Neuronal stem cell (in vitro differentiated cells): ENCODE results near the gene FBL.
"Not testable (repeated sequence)": the region's sequence is repeated elsewhere in the genome, so short reads cannot be mapped to it uniquely, and the experiment has no call there.

Experiments used
- DNase-seq: peaks from one replicate; pipeline ENCODE4 v3.0.0-alpha.2; 2013; ENCODE audit warnings: low spot score
- H2AFZ ChIP-seq: one replicate; pipeline ENCODE4 v1.6.1; 2013; ENCODE audit warnings: mild to moderate bottlenecking, low read length, inconsistent platforms
- H2AK5ac ChIP-seq: 2 replicates; pipeline ENCODE4 v1.6.1; 2013; ENCODE audit warnings: low read depth, mild to moderate bottlenecking, inconsistent platforms, low read length, moderate library complexity, mixed read lengths
- H2BK120ac ChIP-seq: 2 replicates; pipeline ENCODE4 v1.6.1; 2013; ENCODE audit warnings: low read depth, mild to moderate bottlenecking, inconsistent platforms, low read length, moderate library complexity, mixed read lengths
- H2BK12ac ChIP-seq: one replicate; pipeline ENCODE4 v1.6.1; 2013; ENCODE audit warnings: low read length, inconsistent platforms
- H2BK15ac ChIP-seq: 2 replicates; pipeline ENCODE4 v1.6.1; 2013; ENCODE audit warnings: mild to moderate bottlenecking, low read length, inconsistent platforms, mixed read lengths
- H2BK5ac ChIP-seq: one replicate; pipeline ENCODE4 v1.6.1; 2013; ENCODE audit warnings: inconsistent platforms, mild to moderate bottlenecking, low read length, moderate library complexity
- H3K14ac ChIP-seq: one replicate; pipeline ENCODE4 v1.6.1; 2013; ENCODE audit warnings: low read length, inconsistent platforms
- H3K18ac ChIP-seq: 2 replicates; pipeline ENCODE4 v1.6.1; 2013; ENCODE audit warnings: low read length, inconsistent platforms
- H3K23ac ChIP-seq: 2 replicates; pipeline ENCODE4 v1.6.1; 2013; ENCODE audit warnings: low read depth, mild to moderate bottlenecking, mixed read lengths, low read length, inconsistent platforms; ENCODE audit not compliant: poor library complexity
- H3K27ac ChIP-seq: replicated peaks from 3 replicates; pipeline ENCODE4 v1.5.1; 2013; ENCODE audit warnings: low read length, inconsistent platforms
- H3K27me3 ChIP-seq, 3 experiments: 2 replicates each; pipeline ENCODE4 v1.6.1; 2013; ENCODE audit warnings: low read length in 3 of 3, mild to moderate bottlenecking in 2 of 3, inconsistent platforms in 1 of 3, low read depth in 1 of 3, mixed read lengths in 1 of 3, moderate library complexity in 1 of 3; ENCODE audit not compliant: control insufficient read depth in 3 of 3, insufficient read depth in 3 of 3
- H3K36me3 ChIP-seq, 2 donors: replicated peaks in 1 of 2; 2 replicates each; pipeline ENCODE4 v1.6.1; 2013; ENCODE audit warnings: low read length in 2 of 2; ENCODE audit not compliant: control insufficient read depth in 2 of 2, insufficient read depth in 2 of 2
- H3K4ac ChIP-seq: 2 replicates; pipeline ENCODE4 v1.6.1; 2013; ENCODE audit warnings: inconsistent platforms, mild to moderate bottlenecking, low read length, moderate library complexity
- H3K4me1 ChIP-seq, 2 donors: 1 replicate in 1 of 2; 2 replicates in 1 of 2; pipeline ENCODE4 v1.6.1; 2013; ENCODE audit warnings: low read length in 2 of 2, low read depth in 1 of 2; ENCODE audit not compliant: control insufficient read depth in 2 of 2, insufficient read depth in 1 of 2
- H3K4me2 ChIP-seq: one replicate; pipeline ENCODE4 v1.6.1; 2013; ENCODE audit warnings: mild to moderate bottlenecking, low read length, inconsistent platforms; ENCODE audit not compliant: insufficient read depth, poor library complexity, severe bottlenecking
- H3K4me3 ChIP-seq, 2 donors: 2 replicates each; pipeline ENCODE4 v1.5.1; 2013; ENCODE audit warnings: low read length in 2 of 2, mild to moderate bottlenecking in 2 of 2, inconsistent platforms in 1 of 2, moderate library complexity in 1 of 2
- H3K79me1 ChIP-seq: one replicate; pipeline ENCODE4 v1.6.1; 2013; ENCODE audit warnings: low read depth, mild to moderate bottlenecking, inconsistent platforms, low read length, moderate library complexity
- H3K9ac ChIP-seq: one replicate; pipeline ENCODE4 v1.6.1; 2013; ENCODE audit warnings: mild to moderate bottlenecking, low read depth, low read length, inconsistent platforms; ENCODE audit not compliant: poor library complexity
- H3K9me3 ChIP-seq, 2 donors: replicated peaks in 1 of 2; 2 replicates each; pipeline versions ENCODE3 to v1.6.1; 2013; ENCODE audit warnings: low read length in 2 of 2, mild to moderate bottlenecking in 2 of 2, inconsistent platforms in 1 of 2, low read depth in 1 of 2, mixed read lengths in 1 of 2, moderate library complexity in 1 of 2; ENCODE audit not compliant: control insufficient read depth in 2 of 2, insufficient read depth in 1 of 2
- H4K8ac ChIP-seq: one replicate; pipeline ENCODE4 v1.6.1; 2013; ENCODE audit warnings: low read depth, mild to moderate bottlenecking, inconsistent platforms, low read length, moderate library complexity
- H4K91ac ChIP-seq: one replicate; pipeline ENCODE4 v1.6.1; 2013; ENCODE audit warnings: low read length, low read depth, mild to moderate bottlenecking, inconsistent platforms; ENCODE audit not compliant: poor library complexity
- WGBS, 2 donors: extraction: QIAGEN DNeasy Blood & Tissue Kit; methylation state at CpG; one replicate each; pipeline ENCODE4 v1.1.7; 2013; ENCODE audit warnings: missing lambda C conversion rate in 2 of 2, mixed read lengths in 1 of 2; ENCODE audit not compliant: insufficient read length in 2 of 2, insufficient replicate concordance in 1 of 2; ENCODE audit errors: extremely low coverage in 2 of 2; 5-methylcytosine and 5-hydroxymethylcytosine counted together

The FBL gene

DNA sequence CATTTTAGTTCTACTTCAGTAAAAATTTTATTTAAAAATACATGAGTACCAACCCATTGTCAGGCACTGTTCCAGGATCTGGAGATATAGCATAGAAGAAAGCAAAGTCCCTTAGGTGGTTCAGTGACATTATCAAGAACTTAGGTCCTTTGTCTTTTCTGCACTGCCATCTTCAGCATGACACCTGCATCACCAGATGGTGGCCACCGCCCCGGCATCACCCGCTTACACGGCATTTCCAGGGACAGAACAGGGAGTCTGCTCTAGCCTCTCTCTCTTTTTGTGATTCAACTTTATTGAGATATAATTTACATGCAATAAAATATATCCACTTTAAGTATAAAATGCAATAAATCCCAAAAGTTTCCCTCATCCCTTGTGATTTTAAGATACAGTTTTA lies 35.8 kb downstream of the FBL start:
- Histone ChIP-seq H3K18ac (no peak overlapping the region), H3K4me3 (no peak overlapping the region), H2AFZ (no peak overlapping the region), H3K36me3 (no peaks in the 10 kb centered on the region), H2BK15ac (no peak overlapping the region), H3K27ac (no peak overlapping the region), H4K8ac (no peak overlapping the region), H3K4me2 (no peak overlapping the region), H3K4me1 (no peaks in the 10 kb centered on the region), H3K23ac (no peak overlapping the region), H2AK5ac (no peak overlapping the region), H3K14ac (no peak overlapping the region), H3K79me1 (no peaks in the 10 kb centered on the region), H3K27me3 (no peaks in the 10 kb centered on the region), H4K91ac (no peak overlapping the region), H3K9ac (no peak overlapping the region), H3K4ac (no peak overlapping the region), H2BK120ac (no peak overlapping the region), H3K9me3 (no peaks in the 10 kb centered on the region), H2BK12ac (no peak overlapping the region), H2BK5ac (no peak overlapping the region)
- DNase-seq, result no peak
- no CpG with 5 or more reads among the region's 4 CpGs for WGBS, 2 donors

DNA sequence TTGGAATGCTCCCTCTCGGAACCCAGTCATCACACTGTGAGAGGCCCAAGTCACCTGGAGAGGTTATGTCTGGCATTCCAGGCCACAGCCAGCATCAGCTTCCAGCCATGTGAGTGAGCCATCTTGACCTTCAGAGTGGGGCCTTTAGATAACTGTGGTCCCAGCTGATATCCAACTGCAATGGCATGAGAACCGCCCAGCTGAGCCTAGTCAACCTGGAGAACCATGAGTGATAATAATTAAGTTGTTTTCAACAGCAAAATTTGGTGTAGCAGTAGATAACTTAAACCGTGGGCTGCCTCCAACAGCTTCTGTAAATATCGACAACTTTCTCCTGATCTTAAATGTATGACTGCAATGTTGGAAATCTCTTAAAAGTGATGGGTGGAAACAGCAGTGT lies 36.8 kb downstream of the FBL start:
- no peak overlapping the region for H3K4ac ChIP-seq
- WGBS, 2 donors, result no CpG with 5 or more reads among the region's 4 CpGs
- H3K4me3 ChIP-seq, result no peak overlapping the region
- no peaks in the 10 kb centered on the region for H3K36me3 ChIP-seq
- H3K27ac ChIP-seq, result no peak overlapping the region
- no peaks in the 10 kb centered on the region for H3K79me1 ChIP-seq
- no peaks in the 10 kb centered on the region for H3K9me3 ChIP-seq
- H2BK15ac ChIP-seq, result no peak overlapping the region
- H3K14ac ChIP-seq, result no peak overlapping the region
- no peak for DNase-seq
- H3K23ac ChIP-seq, result no peak overlapping the region
- no peak overlapping the region for H2BK5ac ChIP-seq
- no peak overlapping the region for H4K91ac ChIP-seq
- H3K18ac ChIP-seq, result no peak overlapping the region
- no peak overlapping the region for H3K4me2 ChIP-seq
- no peak overlapping the region for H2BK12ac ChIP-seq
- H2BK120ac ChIP-seq, result no peak overlapping the region
- no peak overlapping the region for H3K9ac ChIP-seq
- H4K8ac ChIP-seq, result no peak overlapping the region
- no peaks in the 10 kb centered on the region for H3K27me3 ChIP-seq
- no peaks in the 10 kb centered on the region for H3K4me1 ChIP-seq
- H2AK5ac ChIP-seq, result no peak overlapping the region
- H2AFZ ChIP-seq, result no peak overlapping the region

DNA sequence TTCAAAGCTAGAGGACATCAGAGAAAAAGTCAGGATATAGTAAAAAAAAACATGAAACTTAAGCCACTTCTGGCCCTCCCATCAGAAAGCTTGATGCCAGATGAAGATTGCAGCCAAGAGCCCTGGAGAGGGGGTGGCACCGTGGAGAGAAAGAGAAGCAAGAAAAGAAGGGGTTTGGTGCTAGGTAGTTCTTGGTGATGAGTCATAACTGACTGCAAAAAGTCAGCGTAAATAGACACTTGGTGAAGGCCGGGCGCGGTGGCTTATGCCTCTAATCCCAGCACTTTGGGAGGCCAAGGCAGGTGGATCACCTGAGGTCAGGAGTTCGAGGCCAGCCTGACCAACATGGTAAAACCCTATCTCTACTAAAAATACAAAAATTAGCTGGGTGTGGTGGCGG lies 37.5 kb downstream of the FBL start:
- H3K4me3 ChIP-seq, H2BK15ac ChIP-seq, H2AFZ ChIP-seq, H3K4ac ChIP-seq, H2BK12ac ChIP-seq, H3K36me3 ChIP-seq, H3K14ac ChIP-seq, H4K91ac ChIP-seq, H3K79me1 ChIP-seq, DNase-seq, H3K27ac ChIP-seq, H3K27me3 ChIP-seq, H3K9me3 ChIP-seq, H3K4me2 ChIP-seq, H2BK5ac ChIP-seq, H3K23ac ChIP-seq, H3K18ac ChIP-seq, H3K4me1 ChIP-seq, H3K9ac ChIP-seq, H4K8ac ChIP-seq, H2AK5ac ChIP-seq, H2BK120ac ChIP-seq: not testable (repeated sequence)
- whole genome bisulfite sequencing, 2 donors, result no CpG with 5 or more reads among the region's 7 CpGs

DNA sequence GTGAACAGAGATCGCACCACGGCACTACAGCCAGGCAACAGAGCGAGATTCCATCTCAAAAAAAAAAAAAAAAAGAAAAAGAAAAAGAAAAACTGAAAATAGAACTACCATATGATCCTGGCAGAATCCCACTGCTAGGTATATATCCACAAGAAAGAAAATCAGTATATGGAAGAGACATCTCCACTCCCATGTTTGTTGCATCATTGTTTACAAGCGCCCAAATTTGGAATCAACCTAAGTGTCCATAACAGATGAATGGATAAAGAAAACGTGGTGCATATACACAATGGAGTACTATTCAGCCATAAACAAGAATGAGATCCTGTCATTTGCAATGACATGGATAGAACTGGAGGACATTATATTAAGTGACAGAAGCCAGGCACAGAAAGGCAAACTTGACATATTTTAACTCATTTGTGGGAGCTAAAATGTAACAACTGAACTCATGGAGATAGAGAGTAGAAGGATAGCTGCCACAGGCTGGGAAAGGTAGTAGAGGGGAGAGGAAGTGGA lies 38.3 kb downstream of the FBL start:
- Histone ChIP-seq H3K79me1 (no peaks in the 10 kb centered on the region), H3K4me2 (no peak overlapping the region), H3K36me3 (no peaks in the 10 kb centered on the region), H3K9me3 (no peaks in the 10 kb centered on the region), H2BK15ac (no peak overlapping the region), H3K23ac (no peak overlapping the region), H2BK5ac (no peak overlapping the region), H3K14ac (no peak overlapping the region), H3K27ac (no peak overlapping the region), H3K18ac (no peak overlapping the region), H3K4ac (no peak overlapping the region), H3K4me1 (peaks cover 0 to 2% of the 10 kb centered on the region in 2 donors), H2AK5ac (no peak overlapping the region), H4K8ac (no peak overlapping the region), H3K4me3 (no peak overlapping the region), H2BK12ac (no peak overlapping the region), H2AFZ (no peak overlapping the region), H3K27me3 (peaks cover 0 to 10% (median 0%) of the 10 kb centered on the region in 3 experiments), H3K9ac (no peak overlapping the region), H4K91ac (no peak overlapping the region), H2BK120ac (no peak overlapping the region)
- DNase-seq, result no peak
- no CpG with 5 or more reads among the region's 5 CpGs for WGBS, 2 donors
